Spleen (tissue), 11 donors: Measurements from ENCODE around the gene ICAM2. TPM values are rescaled to one million over a fixed set of nuclear protein-coding genes. Genes with fewer than 3 reads are reported as not detected.

Experiments used
- DNase-seq: peaks from one replicate; pipeline ENCODE4 v3.0.0-alpha.2; 2020
- H3K27ac ChIP-seq, 8 donors: fragments of 200-600 bp; sonication (generic) in 7 of 8; 1 replicate in 4 of 8; 2 replicates in 4 of 8; pipeline versions ENCODE4 v1.5.0 to v1.8.0; 2016 to 2021; ENCODE audit warnings: inconsistent platforms in 4 of 8, mild to moderate bottlenecking in 4 of 8, moderate library complexity in 1 of 8
- H3K27me3 ChIP-seq, 7 donors: fragments of 200-600 bp; sonication (generic) in 6 of 7; replicated peaks in 1 of 7; 1 replicate in 4 of 7; 2 replicates in 3 of 7; pipeline versions ENCODE4 v1.5.0 to v1.8.0; 2016 to 2021; ENCODE audit warnings: inconsistent platforms in 3 of 7, mild to moderate bottlenecking in 1 of 7
- H3K36me3 ChIP-seq, 6 donors: fragments of 200-600 bp; sonication (generic) in 5 of 6; 1 replicate in 4 of 6; 2 replicates in 2 of 6; pipeline versions ENCODE4 v1.5.0 to v1.8.0; 2016 to 2021; ENCODE audit warnings: inconsistent platforms in 2 of 6
- H3K4me1 ChIP-seq, 6 donors: fragments of 200-600 bp; sonication (generic) in 5 of 6; 1 replicate in 3 of 6; 2 replicates in 3 of 6; pipeline versions ENCODE4 v1.5.0 to v1.8.0; 2016 to 2021; ENCODE audit warnings: inconsistent platforms in 3 of 6
- H3K4me3 ChIP-seq, 8 donors: fragments of 200-600 bp; sonication (generic) in 7 of 8; 1 replicate in 4 of 8; 2 replicates in 4 of 8; pipeline versions ENCODE4 v1.5.0 to v1.8.0; 2016 to 2021; ENCODE audit warnings: inconsistent platforms in 4 of 8, mild to moderate bottlenecking in 4 of 8, moderate library complexity in 2 of 8
- H3K9me3 ChIP-seq, 8 donors: fragments of 200-600 bp; sonication (generic) in 7 of 8; 1 replicate in 4 of 8; 2 replicates in 4 of 8; pipeline versions ENCODE4 v1.5.0 to v1.8.0; 2016 to 2021; ENCODE audit warnings: inconsistent platforms in 4 of 8
- CTCF ChIP-seq, 11 experiments: fragments of 200-600 bp in 7 of 11; fragments of 450-650 bp in 4 of 11; sonication (generic) in 4 of 11; IDR thresholded peaks in 8 of 11; conservative IDR thresholded peaks in 3 of 11; 1 replicate in 7 of 11; 2 replicates in 4 of 11; pipeline versions ENCODE4 v1.4.0 to v1.8.0; 2016 to 2021; ENCODE audit warnings: antibody characterized with exemption in 11 of 11, inconsistent platforms in 4 of 11, mild to moderate bottlenecking in 1 of 11
- POLR2A ChIP-seq, 3 donors: fragments of 450-650 bp; IDR thresholded peaks; one replicate each; pipeline ENCODE4 v1.5.1; 2017; ENCODE audit warnings: antibody characterized with exemption in 3 of 3, mild to moderate bottlenecking in 1 of 3
- POLR2AphosphoS5 ChIP-seq, 3 donors: sonication (generic); formaldehyde crosslinking; IDR thresholded peaks; one replicate each; pipeline ENCODE4 v1.5.1; 2017; ENCODE audit warnings: antibody characterized with exemption in 3 of 3
- WGBS, 5 donors: extraction: QIAGEN DNeasy Blood & Tissue Kit in 3 of 5; methylation state at CpG; one replicate each; pipeline versions ENCODE4 v1.1.5 to v1.1.7; 2013 to 2018; 5-methylcytosine and 5-hydroxymethylcytosine counted together
- intact Hi-C: fragments of 100-400 bp; cut with DNase I; formaldehyde crosslinking; loops from one replicate; pipeline ENCODE4 v1.15.0; 2023; ENCODE audit warnings: low total_unique reads
- polyA plus RNA-seq, 3 donors: library from polyadenylated mRNA; stranded (reverse); fragments of 200-250 nt; gene quantifications; one replicate each; pipeline ENCODE4 v1.2.1, GENCODE V29; 2013
- total RNA-seq, 7 donors: library from RNA; depleted of rRNA in 3 of 7; stranded (reverse); fragments of >200 nt in 3 of 7; fragmentation: NEBNext Ultra II Directional in 4 of 7; extraction: Animal tissue kit (Norgen Biotek cat#: 25700) in 4 of 7; gene quantifications; one replicate each; pipeline versions ENCODE4 v1.1.0 to v1.2.1, GENCODE V29; 2016 to 2021
- donor health status: healthy with polysubstance abuse.
- donor health status: DM: no; HTN: no; CAD: no; lungs with moderate emphysema.
- donor health status: DM: no; HTN: no; CAD: no.
- donor health status: Bipolar disorder and iron deficiency.
- donor health status: healthy.
- donor health status: DM: no; HTN: no; CAD: no.
- donor health status: DM: yes; HTN: yes; CAD: no.

ICAM2 gene
- total and polyA plus RNA-seq, 10 donors: 79.2 to 412 (median 173) TPM

- intact Hi-C loops: no loop called here
- Histone ChIP-seq H3K4me3 (peak overlapping the region; percentile 20 to 66 (median 38)), H3K9me3 (no peaks in the 10 kb centered on the region), H3K27ac (peak overlapping the region; percentile 63 to 89 (median 80)), H3K36me3 (peaks cover 0 to 84% (median 36%) of the 10 kb centered on the region in 6 donors), H3K27me3 (no peaks in the 10 kb centered on the region), H3K4me1 (peaks cover 31 to 100% (median 79%) of the 10 kb centered on the region in 6 donors)
- peak in 1 of 3 donors; percentile 59 for TF ChIP-seq POLR2A (IDR thresholded peaks at IDR 0.05)
- TF ChIP-seq POLR2AphosphoS5 (IDR thresholded peaks at IDR 0.05): peak; percentile 70 to 92 (median 89)
- TF ChIP-seq CTCF (IDR thresholded peaks at IDR 0.05 in 8 of 11, conservative IDR thresholded peaks at IDR 0.05 in 3 of 11): no peak
- DNase-seq: peak; percentile 87
- 47 to 61% (median 54%) methylated on average over 13 of the region's 13 CpGs for WGBS, 5 donors
These were observed 13.9 kb downstream of the ICAM2 start for GRCh38 chr17:64006361-64007088.

DNA sequence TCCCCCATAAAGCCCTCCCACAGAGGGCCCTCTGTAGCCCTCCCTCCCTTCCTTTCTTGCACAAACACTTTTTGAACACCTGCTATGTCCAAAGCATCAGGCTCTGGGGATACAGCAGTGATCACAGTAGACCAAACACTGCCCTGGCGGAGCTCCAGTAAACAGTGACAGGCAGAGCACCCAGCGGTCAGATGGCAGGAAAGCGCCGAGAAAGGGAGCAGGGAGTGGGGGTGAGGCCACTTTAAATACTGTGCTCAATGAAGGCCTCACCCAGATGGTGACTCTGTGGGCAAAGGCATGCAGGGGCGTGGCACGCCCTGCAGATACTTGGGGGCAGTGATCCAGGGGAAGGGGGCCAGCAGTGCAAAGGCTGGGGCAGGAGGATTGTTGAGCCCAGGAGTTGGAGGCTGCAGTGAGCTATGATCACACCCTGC lies 14.7 kb downstream of the ICAM2 start:
- DNase-seq: peak; percentile 74
- H3K4me3 ChIP-seq: peak overlapping the region; percentile 20 to 66 (median 38)
- peak overlapping the region; percentile 63 to 89 (median 80) for H3K27ac ChIP-seq
- 42 to 49% (median 45%) methylated on average over 6 of the region's 6 CpGs for WGBS, 5 donors
- no peaks in the 10 kb centered on the region for H3K27me3 ChIP-seq
- H3K9me3 ChIP-seq: no peaks in the 10 kb centered on the region
- peaks cover 0 to 78% (median 36%) of the 10 kb centered on the region in 6 donors for H3K36me3 ChIP-seq
- intact Hi-C loops: no loop called here
- H3K4me1 ChIP-seq: peaks cover 31 to 100% (median 81%) of the 10 kb centered on the region in 6 donors
- TF ChIP-seq POLR2AphosphoS5 (IDR thresholded peaks at IDR 0.05): peak; percentile 18 to 67 (median 47)
- no peak for TF ChIP-seq POLR2A (IDR thresholded peaks at IDR 0.05)

DNA sequence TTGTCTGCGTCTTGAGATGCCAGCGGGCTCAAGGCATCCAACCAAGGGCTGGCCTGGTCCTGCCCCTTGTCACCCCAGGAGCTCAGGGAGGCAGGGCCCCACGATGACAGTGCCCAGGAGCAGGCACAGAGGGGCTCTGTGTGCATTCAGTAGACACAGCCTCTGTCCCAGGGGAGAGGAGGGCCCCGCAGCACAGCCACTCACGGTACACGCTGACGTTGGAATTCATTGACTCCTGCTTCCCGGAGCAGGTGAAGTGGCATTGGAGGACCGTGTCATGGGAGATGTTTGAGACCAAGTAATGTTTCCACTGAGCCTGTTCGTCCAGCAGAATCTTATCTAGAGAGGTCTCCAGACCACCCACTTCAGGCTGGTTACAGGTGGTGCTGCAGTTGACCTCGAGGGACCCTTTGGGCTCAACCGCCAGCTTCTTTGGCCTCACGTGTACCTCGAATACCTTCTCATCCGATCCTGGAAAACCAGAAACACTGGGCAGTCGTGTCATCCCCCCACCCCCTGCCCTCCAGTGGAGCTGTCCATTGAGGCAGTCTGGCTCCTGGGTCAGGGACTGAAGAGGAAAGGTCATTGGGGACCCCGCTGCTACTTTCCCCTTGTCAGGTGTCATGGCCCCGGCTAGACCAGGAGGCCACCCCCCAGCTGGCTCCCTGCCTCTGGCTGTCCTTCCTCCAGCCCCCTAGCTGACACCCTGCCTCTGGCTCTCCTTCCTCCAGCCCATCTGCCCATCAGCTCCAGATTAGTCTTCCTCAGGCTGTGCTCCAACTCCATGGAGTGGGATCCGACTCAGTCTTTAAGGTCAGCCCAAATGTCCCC lies 15.3 kb downstream of the ICAM2 start:
- Histone ChIP-seq H3K4me1 (peaks cover 31 to 100% (median 78%) of the 10 kb centered on the region in 6 donors), H3K27ac (peak overlapping the region; percentile 63 to 89 (median 80))

GRCh38 chr17:64004218-64004770 lies 16.1 kb downstream of the ICAM2 start:
- WGBS, 5 donors: 81 to 87% (median 83%) methylated on average over 7 of the region's 7 CpGs
- H3K4me3 ChIP-seq: peak overlapping the region in 5 of 8 donors; percentile 36 to 66 (median 48)
- peaks cover 26 to 100% (median 74%) of the 10 kb centered on the region in 6 donors for H3K4me1 ChIP-seq

More for the DNA sequence above, 15.3 kb downstream of the ICAM2 start:
- Histone ChIP-seq H3K9me3 (no peaks in the 10 kb centered on the region), H3K27me3 (no peaks in the 10 kb centered on the region), H3K36me3 (peaks cover 0 to 76% (median 36%) of the 10 kb centered on the region in 6 donors), H3K4me3 (peak overlapping the region; percentile 20 to 66 (median 38))
- WGBS, 5 donors: 72 to 82% (median 76%) methylated on average over 14 to 19 of the region's 19 CpGs
- peak; percentile 59 for DNase-seq
- peak in 1 of 3 donors; percentile 28 for TF ChIP-seq POLR2AphosphoS5 (IDR thresholded peaks at IDR 0.05)
- no peak for TF ChIP-seq POLR2A (IDR thresholded peaks at IDR 0.05)
- intact Hi-C loops: no loop called here

More at GRCh38 chr17:64004218-64004770, 16.1 kb downstream of the ICAM2 start:
- peaks cover 0 to 71% (median 36%) of the 10 kb centered on the region in 6 donors for H3K36me3 ChIP-seq
- TF ChIP-seq POLR2AphosphoS5 (IDR thresholded peaks at IDR 0.05) (no peak), POLR2A (IDR thresholded peaks at IDR 0.05) (no peak), CTCF (IDR thresholded peaks at IDR 0.05 in 8 of 11, conservative IDR thresholded peaks at IDR 0.05 in 3 of 11) (no peak)
- intact Hi-C loops: no loop called here
- peak; percentile 34 for DNase-seq
- no peaks in the 10 kb centered on the region for H3K9me3 ChIP-seq
- peak overlapping the region in 7 of 8 donors; percentile 20 to 89 (median 83) for H3K27ac ChIP-seq
- peaks cover 0 to 3% (median 0%) of the 10 kb centered on the region in 7 donors for H3K27me3 ChIP-seq
